ELR (cell line): ENCODE data around the gene GLCCI1.
"Not testable (repeated sequence)": the region's sequence is repeated elsewhere in the genome, so short reads cannot be mapped to it uniquely, and the experiment has no call there.

Experiments
- DNase-seq: peaks from one replicate; pipeline ENCODE4 v3.0.0-alpha.2; 2015; ENCODE audit warnings: low read depth

GLCCI1 gene

GRCh38 chr7:7989616-7990440 is 21.2 kb downstream of the GLCCI1 start:
- DNase-seq: no peak

- DNase-seq: no peak
Observed at GRCh38 chr7:7990441-7990761, 21.8 kb downstream of the GLCCI1 start.

- peak; percentile 15 for DNase-seq
Observed at GRCh38 chr7:7992506-7992905, 23.9 kb downstream of the GLCCI1 start.

GRCh38 chr7:7995348-7995747 is 26.8 kb downstream of the GLCCI1 start:
- not testable (repeated sequence) for DNase-seq

- DNase-seq: no peak
Observed at GRCh38 chr7:7996568-7996967, 28.0 kb downstream of the GLCCI1 start.

- DNase-seq: no peak
Observed at GRCh38 chr7:8000315-8000941, 31.8 kb downstream of the GLCCI1 start.

- no peak for DNase-seq
Observed at GRCh38 chr7:8003077-8003476, 34.5 kb downstream of the GLCCI1 start.

- no peak for DNase-seq
Observed at GRCh38 chr7:8005279-8005678, 36.7 kb downstream of the GLCCI1 start.

GRCh38 chr7:8014399-8014798 is 45.8 kb downstream of the GLCCI1 start:
- DNase-seq: no peak

GRCh38 chr7:8015100-8015745 is 46.6 kb downstream of the GLCCI1 start:
- DNase-seq: no peak

- DNase-seq: no peak
Observed at GRCh38 chr7:8015746-8016120, 47.1 kb downstream of the GLCCI1 start.

GRCh38 chr7:8017423-8017822 is 48.8 kb downstream of the GLCCI1 start:
- no peak for DNase-seq

- DNase-seq: no peak
Observed at GRCh38 chr7:8018961-8019360, 50.4 kb downstream of the GLCCI1 start.

- DNase-seq: no peak
Observed at GRCh38 chr7:8022628-8023027, 54.0 kb downstream of the GLCCI1 start.

GRCh38 chr7:8035192-8035591 is 66.6 kb downstream of the GLCCI1 start:
- DNase-seq: no peak

GRCh38 chr7:8035647-8036518 is 67.3 kb downstream of the GLCCI1 start:
- DNase-seq: peak; percentile 60

GRCh38 chr7:8037151-8037550 is 68.6 kb downstream of the GLCCI1 start:
- no peak for DNase-seq

GRCh38 chr7:8040768-8041369 is 72.3 kb downstream of the GLCCI1 start:
- DNase-seq: no peak

GRCh38 chr7:8042796-8043535 is 74.4 kb downstream of the GLCCI1 start:
- no peak for DNase-seq

- DNase-seq: no peak
Observed at GRCh38 chr7:8044761-8045430, 76.3 kb downstream of the GLCCI1 start.

GRCh38 chr7:8048067-8048466 is 79.5 kb downstream of the GLCCI1 start:
- not testable (repeated sequence) for DNase-seq
